Effector memory CD4-positive, alpha-beta T cell (primary cell): ENCODE measurements around the gene TRPC1.
"Not testable (repeated sequence)": the region's sequence is repeated elsewhere in the genome, so short reads cannot be mapped to it uniquely, and the experiment has no call there.

ENCODE experiments used
- DNase-seq, 3 donors: peaks; one replicate each; pipeline ENCODE4 v3.0.0-alpha.2; 2020
- H3K27ac ChIP-seq: 2 replicates; pipeline ENCODE4 v1.7.0; 2013; ENCODE audit warnings: mild to moderate bottlenecking, low read length, moderate library complexity; ENCODE audit not compliant: insufficient read depth, poor library complexity, severe bottlenecking
- H3K27me3 ChIP-seq: replicated peaks from 2 replicates; pipeline ENCODE4 v1.7.0; 2013; ENCODE audit warnings: mild to moderate bottlenecking, low read length; ENCODE audit not compliant: insufficient read depth, control insufficient read depth, poor library complexity, severe bottlenecking
- H3K36me3 ChIP-seq: 2 replicates; pipeline ENCODE4 v1.7.0; 2013; ENCODE audit warnings: mild to moderate bottlenecking, low read length, moderate library complexity; ENCODE audit not compliant: control insufficient read depth, insufficient read depth
- H3K4me1 ChIP-seq: 2 replicates; pipeline ENCODE4 v1.7.0; 2013; ENCODE audit warnings: low read length, mild to moderate bottlenecking; ENCODE audit not compliant: control insufficient read depth, insufficient read depth, poor library complexity, severe bottlenecking
- H3K4me3 ChIP-seq: 2 replicates; pipeline ENCODE4 v1.7.0; 2013; ENCODE audit warnings: low read length, low read depth, mild to moderate bottlenecking; ENCODE audit not compliant: insufficient read depth, poor library complexity, severe bottlenecking
- H3K9me3 ChIP-seq: 2 replicates; pipeline ENCODE4 v1.7.0; 2013; ENCODE audit warnings: mild to moderate bottlenecking, low read length, moderate library complexity; ENCODE audit not compliant: control insufficient read depth

Gene TRPC1

DNA sequence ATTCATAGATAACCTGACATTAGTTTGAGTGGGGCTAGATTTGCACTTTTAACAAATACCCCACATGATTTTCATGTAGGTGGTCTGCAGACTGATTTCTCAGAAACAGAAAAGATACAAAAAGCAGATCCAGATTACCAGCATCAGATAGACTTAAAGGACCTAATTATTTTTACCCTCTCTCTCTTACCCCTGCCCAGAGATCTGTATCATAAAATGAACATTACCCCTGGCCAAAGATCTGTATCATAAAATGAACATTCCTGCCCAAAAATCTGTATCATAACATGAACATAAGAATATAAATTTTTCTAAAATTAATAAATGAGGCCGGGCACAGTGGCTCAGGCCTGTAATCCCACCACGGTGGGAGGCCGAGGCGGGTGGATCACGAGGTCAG lies 14.6 kb upstream of the TRPC1 start:
- no peaks in the 10 kb centered on the region for H3K9me3 ChIP-seq
- H3K4me1 ChIP-seq: no peaks in the 10 kb centered on the region
- H3K4me3 ChIP-seq: no peak overlapping the region
- DNase-seq: no peak
- no peaks in the 10 kb centered on the region for H3K36me3 ChIP-seq
- no peak overlapping the region for H3K27ac ChIP-seq
- H3K27me3 ChIP-seq: no peaks in the 10 kb centered on the region

DNA sequence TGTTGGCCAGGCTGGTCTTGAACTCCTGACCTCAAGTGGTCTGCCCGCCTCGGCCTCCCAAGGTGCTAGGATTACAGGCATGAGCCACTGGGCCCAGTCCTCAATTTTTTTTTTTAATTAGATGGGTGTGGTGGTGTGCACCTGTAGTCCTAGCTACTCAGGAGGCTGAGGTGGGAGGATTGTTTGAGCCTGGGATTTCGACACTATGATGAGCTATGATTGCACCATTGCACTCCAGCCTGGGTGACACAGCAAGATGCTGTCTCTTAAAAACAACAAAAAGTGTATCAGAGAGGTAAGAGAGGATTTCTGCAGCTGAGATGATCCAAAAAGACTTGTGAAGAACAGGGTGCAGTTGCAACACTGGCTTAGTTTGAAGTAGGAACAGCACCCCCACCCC lies 9.0 kb upstream of the TRPC1 start:
- not testable (repeated sequence) for H3K4me3 ChIP-seq, H3K9me3 ChIP-seq, H3K27ac ChIP-seq, H3K27me3 ChIP-seq, DNase-seq, H3K36me3 ChIP-seq, H3K4me1 ChIP-seq

DNA sequence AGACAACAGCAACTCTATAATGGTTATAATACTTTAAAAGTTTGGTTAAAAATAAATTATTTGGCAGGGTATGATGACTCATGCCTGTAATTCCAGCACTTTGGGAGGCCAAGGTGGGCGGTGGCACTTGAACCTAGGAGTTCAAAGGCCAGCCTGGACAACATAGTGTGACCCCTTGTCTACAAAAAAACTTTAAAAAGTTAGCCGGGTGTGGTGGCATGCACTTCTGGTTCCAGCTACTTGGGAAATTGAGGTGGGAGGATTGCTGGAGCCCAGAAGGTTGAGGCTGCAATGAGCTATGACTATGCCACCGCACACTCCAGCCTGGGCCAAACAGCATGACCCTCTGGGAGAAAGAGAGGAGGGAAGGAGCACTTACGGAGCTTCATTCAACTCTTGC lies 7.7 kb upstream of the TRPC1 start:
- Histone ChIP-seq H3K27me3 (no peaks in the 10 kb centered on the region), H3K27ac (no peak overlapping the region), H3K9me3 (no peaks in the 10 kb centered on the region), H3K4me3 (no peak overlapping the region), H3K36me3 (no peaks in the 10 kb centered on the region), H3K4me1 (no peaks in the 10 kb centered on the region)
- no peak for DNase-seq

DNA sequence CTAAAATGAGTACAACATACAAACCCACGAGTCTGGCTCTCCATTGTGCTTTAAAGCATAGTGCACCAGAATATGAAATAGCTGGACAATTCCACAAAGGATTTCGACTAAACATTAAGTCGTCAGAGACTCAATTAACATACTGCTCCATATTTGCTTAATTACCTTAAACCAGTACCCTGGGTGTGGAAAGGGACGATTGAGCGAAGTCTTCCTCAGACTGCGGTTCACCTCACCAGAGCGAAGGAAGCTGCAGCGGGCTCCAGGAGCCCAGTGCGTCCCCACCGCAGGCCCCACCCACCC lies 218 bp upstream of the TRPC1 start:
- Histone ChIP-seq H3K4me3 (no peak overlapping the region), H3K36me3 (no peaks in the 10 kb centered on the region), H3K27ac (peak overlapping the region; percentile 51), H3K4me1 (peaks cover 9% of the 10 kb centered on the region), H3K27me3 (no peaks in the 10 kb centered on the region), H3K9me3 (no peaks in the 10 kb centered on the region)
- DNase-seq: no peak

DNA sequence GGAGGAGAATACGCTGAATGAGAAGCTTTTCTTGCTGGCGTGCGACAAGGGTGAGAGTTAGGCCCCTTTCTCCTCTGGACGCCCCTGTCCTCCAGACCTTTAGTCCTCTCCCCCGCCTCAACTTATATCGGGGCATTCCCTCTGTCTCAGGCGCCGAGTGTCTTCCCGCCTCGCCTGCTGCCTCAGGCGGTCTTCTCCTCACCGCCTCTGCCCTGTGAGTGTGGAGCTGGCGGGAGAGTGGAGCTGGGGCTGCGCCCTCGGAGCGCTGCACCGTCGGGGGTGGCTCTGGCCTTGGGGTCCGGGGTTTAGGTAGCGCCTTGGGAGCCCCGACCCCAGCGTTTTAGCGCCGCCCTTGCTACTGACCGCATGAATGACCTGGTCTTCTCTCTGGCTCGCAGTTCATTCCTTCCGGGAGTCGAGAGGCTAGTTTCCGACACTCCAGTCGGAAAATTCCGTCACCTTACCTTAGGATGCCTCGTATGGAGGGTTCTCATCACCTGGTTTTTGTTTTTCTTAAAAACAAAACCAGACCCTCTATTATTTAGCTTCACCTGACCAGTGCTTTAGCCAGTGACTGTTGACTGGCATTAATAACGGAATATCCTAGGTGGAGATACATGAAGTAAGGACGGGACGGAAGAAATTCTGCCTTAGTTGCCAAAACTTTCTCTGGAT lies 985 bp downstream of the TRPC1 start:
- Histone ChIP-seq H3K36me3 (no peaks in the 10 kb centered on the region), H3K4me3 (peak overlapping the region; percentile 74), H3K27ac (peak overlapping the region; percentile 51), H3K9me3 (no peaks in the 10 kb centered on the region), H3K4me1 (peaks cover 9% of the 10 kb centered on the region), H3K27me3 (no peaks in the 10 kb centered on the region)
- DNase-seq: peak in 2 of 3 donors; percentile 0 to 1

DNA sequence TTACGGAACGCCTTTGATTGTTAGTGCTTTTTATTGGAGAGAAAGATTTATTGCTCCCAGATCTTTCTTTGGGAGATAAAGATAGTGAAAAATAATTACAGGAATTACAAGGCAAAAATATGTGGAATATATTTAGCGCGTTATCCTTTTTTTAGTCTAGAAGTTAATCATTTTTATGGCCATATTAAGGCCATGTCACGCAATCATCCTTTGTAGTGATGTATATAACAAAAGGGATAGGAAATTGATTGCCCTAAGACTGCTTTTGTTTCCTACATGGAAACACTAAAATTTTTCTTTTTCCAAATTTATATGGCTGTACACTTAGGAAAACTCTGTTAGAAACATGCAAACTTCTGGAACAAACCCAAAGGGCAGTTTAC lies 1.5 kb downstream of the TRPC1 start:
- Histone ChIP-seq H3K36me3 (no peaks in the 10 kb centered on the region), H3K4me3 (no peak overlapping the region), H3K9me3 (no peaks in the 10 kb centered on the region), H3K4me1 (peaks cover 9% of the 10 kb centered on the region), H3K27ac (no peak overlapping the region), H3K27me3 (no peaks in the 10 kb centered on the region)
- DNase-seq: no peak

DNA sequence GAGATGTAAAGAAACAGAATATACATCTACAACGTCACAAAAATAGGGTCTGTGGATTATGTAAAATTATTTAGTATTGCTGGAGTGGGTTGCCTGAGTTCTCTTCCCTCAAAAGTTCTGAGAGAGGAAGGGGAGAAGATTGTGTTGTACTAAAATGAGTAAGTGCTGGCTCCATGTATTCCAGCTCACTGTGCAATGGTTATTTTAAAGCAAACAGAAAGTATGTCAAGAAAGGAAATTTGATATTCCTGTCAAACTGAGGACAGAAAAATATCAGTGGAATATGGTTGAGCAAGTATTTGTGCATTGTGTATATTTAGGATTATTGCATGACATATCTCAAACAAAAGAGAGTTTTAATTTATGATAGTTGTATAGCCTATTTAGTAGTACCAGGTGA lies 2.2 kb downstream of the TRPC1 start:
- Histone ChIP-seq H3K27me3 (no peaks in the 10 kb centered on the region), H3K36me3 (no peaks in the 10 kb centered on the region), H3K27ac (no peak overlapping the region), H3K4me3 (no peak overlapping the region), H3K9me3 (no peaks in the 10 kb centered on the region), H3K4me1 (peaks cover 9% of the 10 kb centered on the region)
- DNase-seq: no peak

DNA sequence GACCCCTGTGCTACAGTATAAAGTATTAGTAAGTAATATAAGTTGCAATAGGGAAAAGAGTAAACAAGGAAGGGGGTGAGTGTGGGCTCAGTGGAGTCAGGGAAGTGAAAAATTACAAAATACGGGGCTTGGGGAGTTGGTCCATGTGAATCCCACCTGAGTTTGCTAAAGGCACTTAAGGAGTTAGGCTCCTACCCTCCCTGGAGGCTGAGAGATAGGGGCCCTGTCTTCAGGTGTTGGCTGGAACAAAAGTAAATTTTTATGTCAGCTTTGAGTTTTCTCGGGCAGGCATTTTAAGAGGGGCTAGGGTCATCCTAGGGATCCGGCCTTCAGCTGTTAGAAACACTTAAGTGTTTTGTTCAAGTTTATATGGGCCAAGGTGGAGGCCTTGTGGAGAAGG lies 8.2 kb downstream of the TRPC1 start:
- no peak for DNase-seq
- Histone ChIP-seq H3K9me3 (no peaks in the 10 kb centered on the region), H3K4me3 (no peak overlapping the region), H3K4me1 (no peaks in the 10 kb centered on the region), H3K27ac (no peak overlapping the region), H3K27me3 (no peaks in the 10 kb centered on the region), H3K36me3 (no peaks in the 10 kb centered on the region)

DNA sequence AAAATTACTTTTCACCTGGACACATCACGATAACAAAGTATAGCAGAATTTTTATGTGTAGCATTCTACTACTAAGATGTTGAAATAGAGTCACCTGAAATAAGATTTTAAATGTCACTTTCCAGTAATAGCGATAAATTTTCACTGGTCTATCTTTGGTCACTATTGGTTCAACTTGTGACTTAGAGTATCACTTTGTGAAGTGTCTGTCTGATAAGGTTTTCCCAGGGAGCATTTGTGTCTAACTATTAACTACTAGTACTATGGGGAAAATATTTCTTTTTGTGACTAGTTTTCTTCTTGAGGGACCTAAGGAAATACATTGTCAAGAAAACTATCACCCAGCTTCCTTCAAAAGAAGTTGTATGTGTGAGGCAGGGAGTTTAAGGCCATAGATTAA lies 11.0 kb downstream of the TRPC1 start:
- Histone ChIP-seq H3K4me1 (no peaks in the 10 kb centered on the region), H3K4me3 (no peak overlapping the region), H3K9me3 (no peaks in the 10 kb centered on the region), H3K27ac (no peak overlapping the region), H3K36me3 (no peaks in the 10 kb centered on the region), H3K27me3 (no peaks in the 10 kb centered on the region)
- no peak for DNase-seq

DNA sequence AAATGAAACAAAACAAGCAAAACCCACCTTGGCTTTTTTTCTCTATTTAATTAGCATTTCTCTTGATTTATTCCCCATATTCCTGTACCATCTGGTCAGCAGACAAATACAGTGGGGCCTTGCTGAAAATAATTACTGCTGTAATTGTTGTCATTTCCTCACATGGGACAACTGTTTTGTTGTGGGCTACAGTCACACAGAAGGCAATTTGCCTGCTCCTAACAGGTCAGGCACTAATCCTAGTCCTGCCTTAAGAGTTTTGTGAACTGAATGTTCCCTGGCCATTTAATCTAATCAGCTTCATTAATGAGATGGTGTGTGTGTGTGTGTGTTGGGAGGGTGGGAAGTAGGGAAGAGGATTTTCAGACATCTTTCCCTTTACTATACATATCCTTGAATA lies 11.6 kb downstream of the TRPC1 start:
- no peaks in the 10 kb centered on the region for H3K27me3 ChIP-seq
- no peaks in the 10 kb centered on the region for H3K36me3 ChIP-seq
- H3K4me3 ChIP-seq: no peak overlapping the region
- no peak overlapping the region for H3K27ac ChIP-seq
- no peak for DNase-seq
- no peaks in the 10 kb centered on the region for H3K9me3 ChIP-seq
- H3K4me1 ChIP-seq: no peaks in the 10 kb centered on the region

DNA sequence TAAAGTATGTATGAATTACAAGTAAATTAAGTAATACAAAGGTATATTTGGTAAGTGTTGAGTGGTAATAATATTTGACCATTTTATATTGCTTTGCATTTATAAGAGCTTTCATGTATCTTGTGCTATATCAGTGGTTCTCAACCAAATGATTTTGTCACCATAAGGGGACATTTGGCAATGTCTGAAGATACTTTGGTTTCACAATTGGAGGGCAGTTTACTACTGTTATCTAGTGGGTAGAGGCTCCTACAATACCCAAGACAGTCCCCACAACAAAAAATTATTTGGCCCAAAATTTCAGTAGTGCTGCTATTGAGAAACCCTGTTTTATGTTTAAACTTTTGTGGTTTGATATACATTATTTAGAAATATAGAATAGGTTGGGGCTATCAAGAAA lies 14.6 kb downstream of the TRPC1 start:
- no peak for DNase-seq
- H3K27ac ChIP-seq: no peak overlapping the region
- H3K9me3 ChIP-seq: no peaks in the 10 kb centered on the region

More for the DNA sequence above, 14.6 kb downstream of the TRPC1 start:
- H3K36me3 ChIP-seq: no peaks in the 10 kb centered on the region
- no peaks in the 10 kb centered on the region for H3K27me3 ChIP-seq
- H3K4me3 ChIP-seq: no peak overlapping the region
- no peaks in the 10 kb centered on the region for H3K4me1 ChIP-seq
